ENCODE measurements around the gene CITED4. TPM values are rescaled to one million over a fixed set of nuclear protein-coding genes. Genes with fewer than 3 reads are reported as not detected.

Gene CITED4
- total and polyA plus RNA-seq, 9 of the 15 experiments (the other 6 are each of a cell fraction or from before 2014, with no cell fraction given), result 0.11 to 1.2 (median 0.17) TPM; not detected in 2

GRCh38 chr1:40856116-40856515 is 6.0 kb downstream of the CITED4 start (continued):
- TF ChIP-seq RERE (CRISPR knock-in tag; IDR thresholded peaks at IDR 0.05; ENCODE audit: borderline replicate concordance), result no peak
- no peak for TF ChIP-seq NFE2 (IDR thresholded peaks at IDR 0.05; ENCODE audit: low read depth)
- no peak for TF ChIP-seq FOXJ3 (CRISPR knock-in tag; IDR thresholded peaks at IDR 0.05)
- no peak for TF ChIP-seq HNRNPUL1 (IDR thresholded peaks at IDR 0.05; ENCODE audit: low read length)

GRCh38 chr1:40855513-40855912 is 6.7 kb downstream of the CITED4 start:
- BruUV-seq (replicated peaks), result no TSS peak

More at GRCh38 chr1:40855513-40855912, 6.7 kb downstream of the CITED4 start:
- WGBS (ENCODE audit: insufficient coverage, low coverage, missing lambda C conversion rate), result 18% methylated on average over 6 of the region's 6 CpGs
- ChIA-PET POLR2A (interaction anchor here (0.9 kb wide), 1 partner anchor 165 kb away, joined by 3 read pairs; the partner anchor contains the start of gene NFYC), CTCF (ENCODE audit: low intra/inter-chr PET ratio) (interaction anchor here (1.2 kb wide), 1 partner anchor 81 kb away, joined by 3 read pairs; no protein-coding TSS in a partner anchor)
- Histone ChIP-seq H3K27ac (ENCODE audit: extremely low read depth, low read depth, low read length) (no peak overlapping the region), H3K4me3 (no peak overlapping the region), H3K79me2 (ENCODE audit: control insufficient read depth, insufficient read depth, low read length) (no peaks in the 10 kb centered on the region), H3K4me1 (replicated peaks in 1 of 2; ENCODE audit: control insufficient read depth in 2 of 2, insufficient read depth in 2 of 2, low read length in 2 of 2) (no peaks in the 10 kb centered on the region; a peak in 2 of 5 replicates), H2AFZ (ENCODE audit: low read depth, low read length) (peak overlapping the region; percentile 41; the same call in 1 of the 2 replicates), H3K4me2 (ENCODE audit: insufficient read depth, low read length) (no peak overlapping the region), H3K27me3 (ENCODE audit: control insufficient read depth in 2 of 2, insufficient read depth in 2 of 2, low read length in 2 of 2) (peaks cover 0 to 2% of the 10 kb centered on the region in 2 experiments; a peak in 1 of 5 replicates), H3K36me3 (ENCODE audit: control insufficient read depth, insufficient read depth, low read length) (no peaks in the 10 kb centered on the region), H3K9me1 (ENCODE audit: control insufficient read depth, insufficient read depth, low read length) (no peaks in the 10 kb centered on the region), H4K20me1 (replicated peaks; ENCODE audit: control insufficient read depth, insufficient read depth, low read length) (no peaks in the 10 kb centered on the region), H3K9me3 (replicated peaks; ENCODE audit: control insufficient read depth, insufficient read depth, low read depth, low read length) (no peaks in the 10 kb centered on the region), H3K9ac (ENCODE audit: insufficient read depth in 1 of 2, low read depth in 2 of 2, low read length in 2 of 2) (0 out of 4 replicates have a peak overlapping the region, but pooled peaks of 1 of the 2 experiments have one; percentile 18)
- in situ Hi-C loops (cut with MboI) (loop anchor here (5.0 kb wide), 1 partner anchor 97 kb away; no protein-coding TSS in a partner anchor), intact Hi-C loops (cut with micrococcal nuclease) (no loop called here)
- TF ChIP-seq CTCF (IDR thresholded peaks at IDR 0.05 in 2 of 3, conservative IDR thresholded peaks at IDR 0.05 in 1 of 3; ENCODE audit: insufficient read depth in 2 of 3, low read depth in 1 of 3, low read length in 3 of 3) (peak; percentile 53 to 68 (median 55)), ETV5 (CRISPR knock-in tag; IDR thresholded peaks at IDR 0.05; ENCODE audit: low read depth) (no peak), RBFOX2 (IDR thresholded peaks at IDR 0.05; ENCODE audit: low read depth, low read length) (no peak), RAD21 (CRISPR knock-in tag; conservative IDR thresholded peaks at IDR 0.05 in 1 of 2, IDR thresholded peaks at IDR 0.05 in 1 of 2) (peak; percentile 11 to 46; a peak in 2 of 4 replicates), ZNF766 (CRISPR knock-in tag; conservative IDR thresholded peaks at IDR 0.05) (no peak), SMC3 (conservative IDR thresholded peaks at IDR 0.05; ENCODE audit: insufficient read depth, low read depth, low read length) (0 out of 2 replicates have a peak, but pooled peaks have one; percentile 3)
- DNase-seq (ENCODE audit: extremely low read depth in 1 of 4, low spot score in 3 of 4) (no peak), FAIRE-seq (no peak), ATAC-seq (peak; percentile 67)

Data from K562 (cell line).